T-helper 9 cell (primary cell): ENCODE measurements around the gene FAM241B.

Experiments
- DNase-seq: peaks from one replicate; pipeline ENCODE4 v3.0.0-alpha.2; 2020

FAM241B gene

DNA sequence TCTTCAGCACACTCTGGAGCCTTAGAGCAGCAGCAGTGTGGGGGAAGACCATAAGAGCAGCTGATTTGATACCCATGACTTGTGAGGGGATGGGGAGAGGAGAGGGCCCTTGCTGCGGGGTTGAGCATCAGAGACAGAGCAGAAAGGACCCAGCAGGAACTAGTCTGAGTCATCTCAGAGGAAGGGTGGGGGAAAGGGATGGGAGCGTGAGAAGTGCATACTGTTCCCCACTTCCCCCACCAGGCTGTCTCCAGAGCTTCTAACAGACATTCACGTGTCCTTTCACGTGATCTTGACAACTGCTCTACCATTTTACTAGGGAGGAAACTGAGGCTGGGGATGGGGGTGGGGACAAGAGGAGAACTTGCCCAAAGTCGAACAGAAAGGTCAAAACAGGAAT, 38.7 kb downstream of the FAM241B start:
- DNase-seq: no peak

DNA sequence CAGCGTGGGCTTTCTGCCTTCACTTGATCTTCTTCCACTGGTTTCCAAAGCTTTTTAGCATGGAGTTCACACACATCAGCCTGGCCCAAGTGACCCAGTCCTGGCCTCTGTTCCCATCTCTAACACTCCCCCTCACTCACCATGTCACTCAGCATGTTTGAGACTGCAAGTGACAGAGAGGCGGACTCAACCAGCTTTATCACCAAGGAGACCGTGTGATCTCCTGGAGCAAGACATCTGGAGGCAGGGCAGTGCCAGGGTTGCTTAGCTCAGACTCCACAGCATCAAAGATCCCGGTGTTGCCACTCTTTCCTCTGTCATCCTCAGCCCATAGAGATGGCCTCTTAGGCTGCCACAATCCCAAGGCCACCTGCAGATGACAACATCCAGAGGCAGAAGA, 39.4 kb downstream of the FAM241B start:
- no peak for DNase-seq

DNA sequence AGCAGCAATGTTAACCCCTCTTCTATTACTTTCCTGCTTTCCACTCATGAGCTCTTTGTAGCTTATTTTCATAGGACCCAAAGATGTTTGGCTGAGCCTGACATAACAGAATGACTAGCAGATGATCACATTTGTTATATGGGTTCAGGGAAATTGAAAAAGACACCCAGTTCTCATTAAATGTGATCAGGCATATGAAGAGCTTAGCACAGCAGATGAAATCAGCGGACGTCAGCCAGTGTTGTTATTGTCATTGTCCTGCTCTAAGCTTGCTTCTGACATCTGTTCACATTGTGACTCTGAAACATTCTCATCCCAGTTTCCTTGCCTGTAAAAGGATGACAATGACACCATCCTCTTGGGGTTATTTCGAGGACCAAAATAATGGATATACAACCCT, 43.5 kb downstream of the FAM241B start:
- DNase-seq: no peak

DNA sequence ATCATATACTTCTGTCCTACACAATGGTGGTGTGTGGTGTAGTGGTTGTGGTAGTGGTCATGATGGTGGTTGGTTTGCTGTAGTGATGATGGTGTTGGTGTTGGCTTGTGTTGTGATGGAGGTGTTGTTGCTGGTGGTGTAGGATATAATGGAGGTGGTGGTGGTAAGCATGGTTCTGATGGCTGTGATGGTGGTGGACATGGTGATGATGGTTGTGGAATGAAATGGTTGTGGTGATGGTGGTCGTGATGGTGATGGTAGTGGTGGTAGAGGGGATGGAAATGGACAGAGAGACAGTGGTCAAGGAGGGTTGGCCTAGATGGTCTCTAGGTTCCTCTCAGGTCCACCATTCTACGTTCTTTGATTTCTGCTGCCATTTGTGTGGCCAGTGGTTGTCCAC, 44.7 kb downstream of the FAM241B start:
- no peak for DNase-seq

DNA sequence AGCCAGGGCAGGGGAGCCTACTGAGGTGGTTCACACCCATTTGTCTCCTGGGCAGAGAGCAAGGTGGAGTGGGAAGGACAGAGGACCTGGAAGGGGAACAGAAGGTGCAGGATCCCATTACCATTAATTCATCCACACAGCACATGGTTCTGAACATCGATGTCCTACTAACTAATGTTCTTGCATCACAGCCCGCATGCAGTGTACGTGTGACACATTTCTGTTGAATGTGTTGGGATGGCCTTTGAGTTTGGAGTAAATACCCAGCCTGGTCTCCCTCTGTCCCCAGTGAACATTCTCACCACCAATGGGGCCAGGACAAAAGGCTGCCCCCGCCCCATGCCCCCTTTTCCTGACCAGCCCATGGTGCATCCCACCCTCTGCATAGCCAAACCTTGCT, 46.3 kb downstream of the FAM241B start:
- DNase-seq: no peak

DNA sequence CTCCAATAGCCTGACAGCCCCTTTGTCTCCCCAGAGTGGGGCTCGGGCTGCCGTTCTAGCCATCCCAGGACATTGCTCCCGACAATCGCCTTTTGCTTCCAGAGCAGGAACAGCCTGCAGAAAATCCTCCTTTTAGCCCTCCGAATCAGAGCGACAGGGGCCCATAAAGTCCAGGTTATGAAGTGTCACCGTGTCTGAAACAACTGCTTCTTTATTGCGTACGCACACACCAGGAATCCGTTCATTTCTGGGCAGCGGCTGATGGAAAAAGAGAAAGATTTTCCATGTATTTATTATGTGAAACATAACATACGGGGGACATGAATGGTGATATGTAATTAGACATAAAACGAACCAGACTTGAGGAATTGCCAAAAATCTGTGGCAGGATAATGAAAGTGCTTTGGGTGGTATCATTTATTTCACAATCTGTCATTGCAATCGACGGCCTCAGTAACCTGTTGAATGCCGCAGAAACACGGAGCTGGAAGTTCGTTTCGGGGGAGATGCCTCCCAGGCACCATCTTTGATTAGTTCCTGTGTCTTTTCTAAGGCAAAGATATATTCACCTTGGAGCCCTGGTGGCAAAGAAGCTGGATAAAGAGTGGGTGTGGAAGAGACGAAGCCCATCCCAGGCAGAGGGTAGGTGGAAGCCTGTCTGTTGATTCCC, 48.1 kb downstream of the FAM241B start:
- no peak for DNase-seq

DNA sequence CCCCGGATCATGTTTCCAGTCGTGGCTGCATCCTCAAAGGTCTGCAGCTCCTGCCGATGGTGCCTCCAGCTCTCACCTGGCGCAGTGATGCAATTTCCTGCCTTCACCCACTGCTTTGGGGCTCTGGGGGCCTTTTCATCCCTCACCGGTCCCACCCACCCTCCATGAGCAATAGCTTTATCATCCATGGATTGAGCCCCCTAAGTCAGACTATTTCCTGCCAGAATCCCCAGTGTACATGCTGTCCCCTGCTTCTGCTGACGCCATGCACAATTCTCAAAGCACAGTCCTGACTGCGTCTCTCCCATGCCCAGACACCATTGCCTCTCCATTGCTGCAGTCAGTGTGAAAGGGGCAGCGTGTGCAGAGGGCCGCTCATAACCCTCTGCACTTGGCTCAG, 49.7 kb downstream of the FAM241B start:
- DNase-seq: no peak

DNA sequence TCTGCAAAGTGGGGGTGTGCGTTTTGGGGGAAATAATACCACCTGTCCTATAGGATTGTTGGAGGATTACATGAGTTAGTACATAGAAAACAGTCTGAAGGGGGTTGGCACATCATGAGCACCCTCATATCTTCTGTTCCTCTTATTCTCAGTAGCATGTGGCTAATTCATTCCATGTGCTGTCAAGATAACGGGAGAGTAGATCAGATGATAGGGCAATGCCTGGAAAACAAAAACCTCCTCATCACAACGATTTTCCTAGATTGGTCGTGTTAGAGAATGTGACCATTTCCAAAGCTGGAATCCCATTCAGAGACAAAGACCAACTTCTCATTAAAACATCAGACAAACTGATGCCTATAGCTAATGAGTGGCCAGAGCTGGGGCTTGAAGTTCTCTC, 50.6 kb downstream of the FAM241B start:
- DNase-seq: no peak

DNA sequence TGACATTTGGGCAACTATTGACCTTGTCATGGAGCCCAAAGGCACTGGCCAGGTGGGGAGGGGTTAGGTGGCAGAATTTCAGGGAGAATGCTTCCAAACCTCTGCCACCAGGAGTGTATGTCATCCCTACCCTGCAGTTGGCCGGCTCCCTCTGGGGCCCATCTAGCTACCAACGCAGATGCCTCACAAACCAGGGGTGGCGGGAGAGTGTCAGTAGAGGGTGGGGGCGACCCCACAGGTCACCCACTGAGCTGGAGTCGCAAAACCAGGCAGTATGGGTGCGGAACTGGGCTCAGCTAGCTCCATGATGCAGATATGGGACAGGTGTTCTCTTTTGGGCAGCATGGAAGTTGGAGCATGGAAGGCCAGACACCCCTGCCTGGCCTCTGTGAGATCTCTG, 51.4 kb downstream of the FAM241B start:
- DNase-seq: no peak

DNA sequence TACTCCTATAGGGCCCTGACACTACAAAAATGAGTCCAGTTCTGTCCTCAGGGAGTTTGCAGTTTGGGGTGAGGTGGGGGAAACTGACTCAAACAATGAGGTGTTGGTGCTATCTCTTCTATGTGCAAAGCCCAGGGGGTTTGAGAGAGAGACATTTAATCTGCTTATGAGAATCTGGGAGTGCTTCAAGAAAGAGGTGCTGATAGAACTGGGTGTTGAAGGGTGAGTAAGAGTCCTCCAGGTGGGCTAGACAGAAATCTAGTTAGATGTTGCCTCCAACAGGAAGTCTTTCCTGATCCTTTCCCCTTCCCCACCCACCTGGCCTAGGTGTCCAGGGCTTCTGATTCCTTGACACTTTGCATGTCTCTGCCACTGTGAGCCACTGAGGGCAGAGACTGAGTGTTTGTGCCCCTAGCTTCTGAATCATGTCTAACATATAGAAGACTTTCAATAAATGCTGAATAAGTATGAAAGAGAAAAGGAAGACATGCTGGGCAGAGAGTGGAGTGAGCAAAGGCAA, 53.0 kb downstream of the FAM241B start:
- no peak for DNase-seq
